Left renal cortex interstitium (tissue), 4 donors: ENCODE data around the gene TRIP6. TPM values are rescaled to one million over a fixed set of nuclear protein-coding genes. Genes with fewer than 3 reads are reported as not detected.
A peak's percentile ranks its signal among the peaks of the same experiment; 100 is the strongest.

Experiments used
- DNase-seq, 4 donors: peaks; one replicate each; pipeline ENCODE4 v3.0.0-alpha.2; 2013; ENCODE audit warnings: low read depth in 4 of 4, low spot score in 2 of 4, missing footprints in 1 of 4
- polyA plus RNA-seq, 4 donors: library from polyadenylated mRNA; unstranded; fragments of 120-200 nt; gene quantifications; one replicate each; pipeline ENCODE4 v1.2.1, GENCODE V29; 2013; ENCODE audit not compliant: insufficient read length in 4 of 4

Gene TRIP6
- polyA plus RNA-seq, 4 donors: 67.7 to 108 (median 89.7) TPM

GRCh38 chr7:100873599-100874299 lies 6.6 kb downstream of the TRIP6 start:
- no peak for DNase-seq

GRCh38 chr7:100874300-100874576 lies 7.1 kb downstream of the TRIP6 start:
- DNase-seq: no peak

- peak; percentile 96 to 98 (median 97) for DNase-seq
Measured at GRCh38 chr7:100874577-100875355, 7.6 kb downstream of the TRIP6 start, which contains the start of gene SRRT. Gene SRRT (plus strand): TSS chr7:100875103. CDS start chr7:100875591, 488 bp downstream.

GRCh38 chr7:100875356-100875751 lies 8.2 kb downstream of the TRIP6 start:
- no peak for DNase-seq

- DNase-seq: no peak
Measured at GRCh38 chr7:100878013-100878412, 10.8 kb downstream of the TRIP6 start.

GRCh38 chr7:100878685-100879084 lies 11.5 kb downstream of the TRIP6 start:
- no peak for DNase-seq

GRCh38 chr7:100879685-100880261 lies 12.6 kb downstream of the TRIP6 start:
- no peak for DNase-seq

- DNase-seq: no peak
Measured at GRCh38 chr7:100880645-100881044, 13.5 kb downstream of the TRIP6 start.

- DNase-seq: no peak
Measured at GRCh38 chr7:100881136-100881535, 13.9 kb downstream of the TRIP6 start.

- DNase-seq: no peak
Measured at GRCh38 chr7:100882201-100882600, 15.0 kb downstream of the TRIP6 start.

- no peak for DNase-seq
Measured at GRCh38 chr7:100882785-100883526, 15.8 kb downstream of the TRIP6 start.

- DNase-seq: no peak
Measured at GRCh38 chr7:100884736-100885439, 17.7 kb downstream of the TRIP6 start.

- DNase-seq: no peak
Measured at GRCh38 chr7:100885440-100886141, 18.4 kb downstream of the TRIP6 start.

- DNase-seq: no peak
Measured at GRCh38 chr7:100886142-100886935, 19.2 kb downstream of the TRIP6 start.

GRCh38 chr7:100886936-100887515 lies 19.8 kb downstream of the TRIP6 start:
- DNase-seq: no peak

- no peak for DNase-seq
Measured at GRCh38 chr7:100887516-100888290, 20.5 kb downstream of the TRIP6 start.

GRCh38 chr7:100888291-100888987 lies 21.3 kb downstream of the TRIP6 start:
- no peak for DNase-seq
